NK-92 (cell line): ENCODE measurements around the gene SPR.

Experiments
- DNase-seq: peaks from one replicate; lab custom pipeline; 2025; ENCODE audit not compliant: unreplicated experiment; lab: John Stamatoyannopoulos, UW

SPR gene

DNA sequence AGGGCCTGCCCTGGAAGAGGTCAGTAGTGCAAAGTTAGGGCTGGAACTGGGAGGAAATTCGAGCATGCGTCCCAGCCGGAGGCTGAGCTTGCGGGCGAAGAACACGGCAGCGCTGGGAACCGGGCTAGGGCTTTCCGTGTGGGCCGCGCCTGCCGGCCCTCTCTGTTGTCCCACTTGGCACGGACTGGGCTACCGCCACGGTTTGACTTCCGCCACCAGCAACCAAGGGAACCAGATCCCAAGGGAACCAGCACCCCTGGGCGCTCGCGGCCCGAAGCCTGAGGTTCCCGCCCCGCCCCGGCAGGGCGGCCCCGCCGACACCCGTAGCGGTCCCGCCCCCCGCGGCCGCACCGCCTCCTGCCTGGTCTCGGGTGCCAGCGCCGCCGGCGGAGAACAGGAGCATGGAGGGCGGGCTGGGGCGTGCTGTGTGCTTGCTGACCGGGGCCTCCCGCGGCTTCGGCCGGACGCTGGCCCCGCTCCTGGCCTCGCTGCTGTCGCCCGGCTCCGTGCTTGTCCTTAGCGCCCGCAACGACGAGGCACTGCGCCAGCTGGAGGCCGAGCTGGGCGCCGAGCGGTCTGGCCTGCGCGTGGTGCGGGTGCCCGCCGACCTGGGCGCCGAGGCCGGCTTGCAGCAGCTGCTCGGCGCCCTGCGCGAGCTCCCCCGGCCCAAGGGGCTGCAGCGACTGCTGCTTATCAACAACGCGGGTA is at the start of gene SPR:
TSS of gene SPR (plus strand) at position 377 of the 708 bp plus-strand sequence. CDS start at position 402, 25 bp downstream.
- no peak for DNase-seq

DNA sequence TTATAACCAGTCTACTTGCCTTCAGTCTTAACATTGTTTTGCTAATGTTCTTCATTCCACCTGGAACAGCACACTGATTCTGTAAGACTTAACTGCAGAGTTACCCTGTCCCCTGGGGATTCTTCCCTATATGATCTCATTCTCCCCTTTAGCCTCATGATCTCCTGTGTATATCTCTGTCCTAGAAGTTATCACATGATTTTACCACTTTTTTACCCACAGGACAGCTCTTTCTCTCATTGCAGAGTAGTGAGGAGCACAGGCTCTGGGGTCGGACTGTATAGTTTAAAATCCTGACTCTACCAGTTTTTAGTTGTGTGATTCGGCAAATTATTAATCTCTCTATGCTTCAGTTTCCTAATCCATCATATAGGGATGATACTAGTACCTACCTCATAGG is 47.1 kb upstream of the SPR start:
- no peak for DNase-seq

DNA sequence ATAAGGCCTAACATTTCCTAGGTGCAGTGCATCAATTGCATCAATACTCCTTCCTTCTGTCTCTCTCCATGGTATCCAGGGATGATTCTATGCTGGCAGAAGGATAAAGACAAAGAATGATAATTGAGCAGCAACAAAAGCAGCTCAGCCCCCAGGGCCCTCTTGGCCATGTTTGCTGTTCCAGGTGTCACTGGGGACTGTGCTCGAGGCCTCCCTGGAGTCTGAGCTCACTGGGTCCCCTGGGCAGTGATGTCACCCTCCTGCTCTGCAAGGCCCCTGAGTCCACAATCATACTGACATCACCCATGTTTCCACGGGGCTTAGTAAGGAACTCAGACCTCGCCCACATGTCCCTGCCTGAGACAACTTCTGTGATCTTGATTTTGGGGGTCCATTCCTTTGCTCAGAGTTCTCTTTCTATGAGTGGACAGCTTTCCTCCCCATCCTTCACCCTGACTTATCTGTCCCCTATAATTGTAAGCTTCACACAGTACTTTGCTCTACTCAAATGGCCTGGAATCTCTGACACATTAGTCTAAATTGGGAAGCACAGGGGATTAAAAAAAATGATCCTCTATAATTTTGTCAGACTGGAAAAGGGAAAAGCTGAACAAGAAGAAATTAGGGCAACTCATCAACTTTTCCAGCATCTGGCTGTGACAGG is 45.6 kb upstream of the SPR start:
- no peak for DNase-seq

- no peak for DNase-seq
These were observed 43.9 kb upstream of the SPR start for GRCh38 chr2:72843301-72843700.

GRCh38 chr2:72846171-72847095 is 40.8 kb upstream of the SPR start:
- no peak for DNase-seq

DNA sequence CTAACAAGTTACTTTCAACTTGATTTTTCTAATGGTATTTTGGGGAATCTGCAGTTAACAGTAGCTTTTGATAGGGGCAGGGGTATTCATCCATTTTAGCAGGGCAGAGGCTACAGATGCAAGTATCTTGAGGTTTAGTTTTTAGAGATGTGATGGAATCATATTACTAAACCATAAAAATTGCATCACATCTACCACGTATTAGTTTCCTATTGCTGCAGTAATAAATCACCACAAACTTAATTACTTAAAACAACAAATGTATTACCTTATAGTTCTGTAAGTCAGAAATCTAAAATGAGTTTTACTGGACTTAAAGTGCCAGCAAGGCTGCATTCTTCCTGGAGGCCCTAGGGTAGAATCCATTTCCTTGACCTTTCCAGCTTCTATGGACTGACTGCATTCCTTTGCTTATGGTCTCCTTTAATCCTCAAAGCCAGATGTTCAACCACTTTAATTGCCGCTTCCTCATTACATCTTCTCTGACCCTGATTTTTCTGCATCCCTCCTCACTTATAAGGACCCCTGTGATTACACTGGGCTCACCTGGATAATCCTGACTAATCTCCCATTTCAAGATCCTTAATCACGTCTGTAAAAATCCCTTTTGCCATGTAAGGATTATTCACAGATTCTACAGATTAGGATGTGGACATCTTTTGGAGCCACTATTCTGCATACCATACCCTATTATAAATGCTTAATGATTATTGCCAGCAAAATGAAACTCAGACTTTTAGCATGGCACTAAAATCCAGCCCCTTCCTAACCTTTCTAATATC is 39.5 kb upstream of the SPR start:
- DNase-seq: no peak

DNA sequence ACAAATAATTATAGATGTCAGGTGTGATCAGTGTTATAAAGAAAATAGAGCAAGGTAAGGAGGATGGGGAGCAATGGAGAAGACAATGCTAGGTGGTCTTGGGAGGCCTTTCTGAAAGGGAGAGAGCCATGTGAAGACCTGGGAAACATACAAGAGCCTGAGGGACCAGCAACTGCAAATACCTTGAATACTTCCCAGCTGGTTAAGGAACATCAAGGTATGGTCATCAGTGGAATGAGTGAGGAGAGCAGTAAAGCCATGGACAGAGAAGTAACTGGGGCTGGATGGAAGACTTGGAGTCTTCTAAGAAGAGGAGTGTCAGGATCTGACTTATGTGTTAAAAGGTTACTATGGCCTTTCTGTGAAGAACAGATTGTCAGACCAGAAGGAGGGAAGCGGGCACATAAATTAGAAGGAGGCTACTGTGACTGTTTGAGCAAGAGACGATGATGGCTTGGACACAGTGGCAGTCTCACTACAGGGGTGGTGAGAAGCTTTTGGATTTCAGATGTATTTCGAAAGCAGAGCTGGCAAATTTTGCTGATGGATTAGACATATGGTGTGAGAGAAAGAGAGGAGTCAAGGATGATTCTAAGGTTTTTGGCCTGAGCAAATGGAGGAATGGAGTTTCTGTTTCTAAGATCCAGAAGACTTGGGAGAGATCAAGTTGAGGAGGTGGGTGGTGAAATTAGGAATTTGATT is 38.6 kb upstream of the SPR start:
- DNase-seq: no peak

- DNase-seq: no peak
These were observed 38.1 kb upstream of the SPR start for GRCh38 chr2:72849138-72849462.

- DNase-seq: no peak
These were observed 35.9 kb upstream of the SPR start for GRCh38 chr2:72851333-72851732.

DNA sequence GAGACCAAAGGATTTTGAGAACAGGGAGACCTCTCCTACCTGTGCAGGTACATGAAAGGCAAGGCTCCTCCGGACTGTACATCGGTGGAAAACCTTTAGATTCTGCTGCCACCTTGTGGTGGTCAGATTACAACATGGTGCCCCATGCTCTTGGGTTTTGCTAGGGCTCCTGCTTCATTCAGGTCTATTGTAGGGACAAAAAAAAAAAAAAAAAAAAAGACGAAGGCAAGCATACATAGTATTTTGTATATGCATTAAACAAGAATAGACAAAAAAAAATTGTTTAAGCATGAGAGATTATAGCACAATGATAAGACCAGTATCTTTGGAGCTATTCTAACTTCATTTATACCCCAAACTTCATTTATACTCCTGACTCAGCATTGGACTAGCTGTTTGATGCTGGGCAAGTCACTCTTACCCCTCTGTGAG is 27.4 kb upstream of the SPR start:
- DNase-seq: no peak

- DNase-seq: peak; percentile 3
These were observed 24.8 kb upstream of the SPR start for GRCh38 chr2:72862239-72862988.

DNA sequence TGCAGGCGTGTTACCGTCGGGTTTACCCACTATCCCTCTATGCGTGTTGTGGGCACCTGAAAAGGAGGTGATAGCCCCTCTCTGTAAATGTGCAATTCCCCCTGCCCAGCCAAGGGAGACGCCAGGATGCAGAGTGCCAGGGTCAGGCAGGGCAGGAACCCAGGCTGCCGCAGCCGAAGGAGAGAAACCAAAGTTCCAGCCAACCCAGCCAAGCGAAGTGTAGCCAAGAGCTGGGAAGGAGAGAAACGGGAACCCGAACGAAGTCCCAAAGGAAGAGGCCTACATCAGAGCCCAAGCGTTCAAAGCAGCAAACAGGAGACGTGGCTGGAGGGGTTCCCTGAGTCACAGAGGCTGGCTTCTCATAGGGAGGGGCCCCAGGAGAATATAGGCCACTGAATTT is 24.2 kb upstream of the SPR start:
- DNase-seq: no peak

DNA sequence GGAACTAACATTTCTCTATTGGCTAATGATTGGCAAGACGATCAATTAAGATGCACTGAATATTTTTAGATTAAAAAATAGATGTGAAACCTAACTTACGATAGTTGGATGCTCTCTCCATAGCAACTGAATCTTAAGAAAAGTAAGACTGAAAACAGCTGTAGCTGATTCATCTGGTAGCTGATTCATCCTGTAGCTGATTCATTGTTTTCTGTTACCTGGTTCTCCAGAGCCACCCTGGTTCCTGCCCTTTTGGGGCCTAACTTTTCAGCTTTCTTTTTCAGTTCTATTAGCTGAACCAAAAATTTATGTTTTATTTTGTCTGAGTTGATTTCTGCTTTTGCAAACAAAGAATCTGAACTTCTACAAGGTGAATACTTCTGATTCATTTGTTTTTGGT is 22.7 kb upstream of the SPR start:
- no peak for DNase-seq

DNA sequence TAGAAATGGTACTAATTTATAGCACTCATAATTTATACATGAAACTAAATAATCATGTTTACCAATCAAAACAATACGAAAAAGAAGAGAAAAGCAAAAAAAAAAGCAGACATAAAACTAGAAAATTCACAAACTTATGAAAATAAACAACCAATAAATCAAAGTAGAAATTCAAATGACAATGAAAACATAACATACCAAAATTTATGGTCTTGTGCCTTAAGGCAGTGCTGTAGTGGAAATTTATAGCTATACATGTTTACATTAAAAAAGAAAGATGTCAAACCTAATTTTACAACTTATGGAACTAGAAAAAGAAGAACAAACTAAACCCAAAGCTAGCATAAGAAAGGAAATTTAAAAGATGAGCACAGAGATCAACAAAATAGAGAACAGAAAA is 16.1 kb upstream of the SPR start:
- DNase-seq: no peak

DNA sequence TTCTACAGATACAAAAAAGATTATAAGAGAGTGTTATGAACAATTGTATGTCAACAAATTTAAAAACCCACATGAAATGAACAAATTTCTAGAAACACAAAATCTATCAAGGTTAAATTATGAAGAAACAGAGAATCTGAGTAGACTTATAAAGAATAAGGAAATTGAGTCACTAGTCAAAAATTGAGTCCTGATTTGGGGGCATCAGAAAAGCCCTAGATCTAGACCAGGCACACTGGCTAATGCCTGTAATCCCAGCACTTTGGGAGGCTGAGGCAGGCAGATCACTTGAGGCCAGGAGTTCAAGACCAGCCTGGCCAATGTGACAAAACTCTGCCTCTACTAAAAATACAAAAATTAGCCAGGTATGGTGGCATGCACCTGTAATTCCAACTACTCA is 15.3 kb upstream of the SPR start:
- no peak for DNase-seq

DNA sequence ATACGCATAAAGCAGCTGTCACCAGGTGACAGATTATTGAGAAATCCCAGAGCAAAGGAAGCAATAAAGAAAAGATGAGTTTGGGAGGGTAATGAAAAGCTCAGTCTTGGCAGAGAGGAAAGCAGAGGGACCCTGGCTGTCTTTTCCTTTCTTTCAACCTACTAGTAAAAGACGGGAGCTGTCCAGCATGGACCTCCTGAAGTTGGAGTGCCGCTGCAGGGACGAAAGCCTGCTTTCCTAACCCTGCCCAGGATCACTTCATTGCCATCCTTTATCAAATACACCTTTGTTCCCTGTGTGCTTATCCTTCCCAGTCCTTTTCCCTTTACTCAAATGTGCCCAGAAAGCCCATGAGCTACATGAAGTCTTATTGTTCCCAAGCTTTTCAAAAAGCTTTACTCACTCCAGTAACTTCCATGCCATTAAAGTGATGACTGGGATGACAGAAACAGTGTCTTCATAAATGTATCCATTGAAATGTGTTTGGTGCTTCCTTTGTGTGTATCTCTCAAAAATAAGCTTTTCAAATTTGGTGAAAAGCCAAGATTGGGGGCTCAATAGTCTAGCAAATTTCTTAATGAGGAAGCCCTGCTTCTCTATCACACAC is 3.7 kb upstream of the SPR start:
- DNase-seq: no peak

DNA sequence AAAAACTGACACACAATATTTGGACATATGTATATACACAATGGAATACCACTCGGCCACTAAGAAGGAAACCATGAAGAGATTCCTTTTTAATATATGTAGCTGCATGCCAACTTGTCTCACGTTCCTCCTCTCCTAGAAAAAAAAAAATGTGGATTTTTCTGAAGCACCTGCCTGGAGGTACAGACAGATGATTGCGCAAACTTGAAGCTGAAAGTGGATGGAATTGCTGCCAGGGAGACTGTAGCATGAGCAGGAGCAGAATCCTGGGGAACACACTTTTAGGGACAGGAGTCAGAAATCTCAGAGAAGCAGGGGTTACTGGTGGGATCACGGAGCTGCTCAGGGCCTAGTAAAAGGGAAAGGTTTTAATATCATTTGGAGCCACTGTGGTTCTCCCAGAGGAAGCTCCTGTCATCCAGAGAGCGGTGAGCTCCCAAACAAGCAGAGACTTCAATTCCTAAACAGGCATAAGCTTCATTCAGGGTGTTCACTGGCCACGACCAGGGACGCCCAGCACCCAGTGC is 640 bp upstream of the SPR start:
- DNase-seq: no peak

GRCh38 chr2:72887740-72888437 is 681 bp downstream of the SPR start:
- DNase-seq: no peak
